Endothelial cell (in vitro differentiated cells): ENCODE results near the gene TKFC. TPM values are rescaled to one million over a fixed set of nuclear protein-coding genes. Genes with fewer than 3 reads are reported as not detected.

ENCODE experiments used
- DNase-seq: peaks from one replicate; pipeline ENCODE4 v3.0.0; 2021; ENCODE audit warnings: low spot score
- H3K27ac Mint-ChIP-seq: one replicate; pipeline ENCODE4 v1.8.0; 2021; ENCODE audit warnings: mixed read lengths, inconsistent platforms; ENCODE audit not compliant: unreplicated experiment
- H3K27me3 Mint-ChIP-seq: one replicate; pipeline ENCODE4 v1.8.0; 2021; ENCODE audit warnings: mild to moderate bottlenecking, moderate library complexity, mixed read lengths, inconsistent platforms; ENCODE audit not compliant: unreplicated experiment
- H3K36me3 Mint-ChIP-seq: one replicate; pipeline ENCODE4 v1.8.0; 2021; ENCODE audit warnings: mild to moderate bottlenecking, low read depth, mixed read lengths, inconsistent platforms; ENCODE audit not compliant: unreplicated experiment
- H3K4me1 Mint-ChIP-seq: one replicate; pipeline ENCODE4 v1.8.0; 2021; ENCODE audit warnings: mild to moderate bottlenecking, mixed read lengths, inconsistent platforms; ENCODE audit not compliant: unreplicated experiment
- H3K4me3 Mint-ChIP-seq: one replicate; pipeline ENCODE4 v1.8.0; 2021; ENCODE audit warnings: mild to moderate bottlenecking, mixed read lengths, inconsistent platforms; ENCODE audit not compliant: unreplicated experiment
- H3K9me3 Mint-ChIP-seq: one replicate; pipeline ENCODE4 v1.8.0; 2021; ENCODE audit warnings: mixed read lengths, inconsistent platforms; ENCODE audit not compliant: unreplicated experiment
- total RNA-seq: library from RNA; stranded (reverse); fragmentation: NEBNext Ultra II Directional; extraction: Animal tissue kit (Norgen Biotek cat#: 25700); gene quantifications from one replicate; pipeline ENCODE4 v1.2.1, GENCODE V29; 2021; ENCODE audit not compliant: unreplicated experiment
- TF ChIP-seq, protein P1 (sequence below): fragments of 200-600 bp; sonication (generic); IDR thresholded peaks from one replicate; pipeline ENCODE4 v1.5.0; 2021; ENCODE audit warnings: antibody characterized with exemption; ENCODE audit not compliant: unreplicated experiment

Gene TKFC
- total RNA-seq, 1 donor from 2014 or later = 53.1 TPM

- Mint-ChIP-seq H3K36me3 (peaks cover 23% of the 10 kb centered on the region), H3K27me3 (peaks cover 9% of the 10 kb centered on the region), H3K4me3 (peak overlapping the region; percentile 68), H3K9me3 (no peaks in the 10 kb centered on the region), H3K27ac (peak overlapping the region; percentile 36), H3K4me1 (peaks cover 8% of the 10 kb centered on the region)
- no peak for DNase-seq
- TF ChIP-seq, protein P1, sequence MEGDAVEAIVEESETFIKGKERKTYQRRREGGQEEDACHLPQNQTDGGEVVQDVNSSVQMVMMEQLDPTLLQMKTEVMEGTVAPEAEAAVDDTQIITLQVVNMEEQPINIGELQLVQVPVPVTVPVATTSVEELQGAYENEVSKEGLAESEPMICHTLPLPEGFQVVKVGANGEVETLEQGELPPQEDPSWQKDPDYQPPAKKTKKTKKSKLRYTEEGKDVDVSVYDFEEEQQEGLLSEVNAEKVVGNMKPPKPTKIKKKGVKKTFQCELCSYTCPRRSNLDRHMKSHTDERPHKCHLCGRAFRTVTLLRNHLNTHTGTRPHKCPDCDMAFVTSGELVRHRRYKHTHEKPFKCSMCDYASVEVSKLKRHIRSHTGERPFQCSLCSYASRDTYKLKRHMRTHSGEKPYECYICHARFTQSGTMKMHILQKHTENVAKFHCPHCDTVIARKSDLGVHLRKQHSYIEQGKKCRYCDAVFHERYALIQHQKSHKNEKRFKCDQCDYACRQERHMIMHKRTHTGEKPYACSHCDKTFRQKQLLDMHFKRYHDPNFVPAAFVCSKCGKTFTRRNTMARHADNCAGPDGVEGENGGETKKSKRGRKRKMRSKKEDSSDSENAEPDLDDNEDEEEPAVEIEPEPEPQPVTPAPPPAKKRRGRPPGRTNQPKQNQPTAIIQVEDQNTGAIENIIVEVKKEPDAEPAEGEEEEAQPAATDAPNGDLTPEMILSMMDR = no peak
Observed at GRCh38 chr11:61343792-61344745, 11.0 kb downstream of the TKFC start.

DNA sequence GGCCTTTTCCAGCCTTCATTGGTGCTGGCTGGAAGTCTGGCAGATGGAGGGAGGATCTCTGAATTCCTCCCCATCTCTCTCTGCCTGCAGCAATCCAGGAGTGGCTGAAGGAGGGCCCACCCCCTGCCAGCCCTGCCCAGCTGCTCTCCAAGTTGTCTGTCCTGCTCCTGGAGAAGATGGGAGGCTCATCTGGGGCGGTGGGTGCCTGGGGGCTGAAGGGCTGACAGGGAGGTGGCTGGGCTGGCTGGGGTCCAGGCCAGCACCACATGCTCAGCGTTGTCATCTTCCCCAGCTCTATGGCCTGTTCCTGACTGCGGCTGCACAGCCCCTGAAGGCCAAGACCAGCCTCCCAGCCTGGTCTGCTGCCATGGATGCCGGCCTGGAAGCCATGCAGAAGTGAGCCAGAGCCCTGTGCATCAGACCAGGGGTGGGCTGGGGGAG is 12.2 kb downstream of the TKFC start:
- no peak overlapping the region for H3K27ac Mint-ChIP-seq
- H3K9me3 Mint-ChIP-seq = no peaks in the 10 kb centered on the region
- peaks cover 7% of the 10 kb centered on the region for H3K27me3 Mint-ChIP-seq
- H3K36me3 Mint-ChIP-seq = peaks cover 28% of the 10 kb centered on the region
- H3K4me3 Mint-ChIP-seq = no peak overlapping the region
- TF ChIP-seq, protein P1 = no peak
- H3K4me1 Mint-ChIP-seq = peaks cover 8% of the 10 kb centered on the region
- DNase-seq = no peak

DNA sequence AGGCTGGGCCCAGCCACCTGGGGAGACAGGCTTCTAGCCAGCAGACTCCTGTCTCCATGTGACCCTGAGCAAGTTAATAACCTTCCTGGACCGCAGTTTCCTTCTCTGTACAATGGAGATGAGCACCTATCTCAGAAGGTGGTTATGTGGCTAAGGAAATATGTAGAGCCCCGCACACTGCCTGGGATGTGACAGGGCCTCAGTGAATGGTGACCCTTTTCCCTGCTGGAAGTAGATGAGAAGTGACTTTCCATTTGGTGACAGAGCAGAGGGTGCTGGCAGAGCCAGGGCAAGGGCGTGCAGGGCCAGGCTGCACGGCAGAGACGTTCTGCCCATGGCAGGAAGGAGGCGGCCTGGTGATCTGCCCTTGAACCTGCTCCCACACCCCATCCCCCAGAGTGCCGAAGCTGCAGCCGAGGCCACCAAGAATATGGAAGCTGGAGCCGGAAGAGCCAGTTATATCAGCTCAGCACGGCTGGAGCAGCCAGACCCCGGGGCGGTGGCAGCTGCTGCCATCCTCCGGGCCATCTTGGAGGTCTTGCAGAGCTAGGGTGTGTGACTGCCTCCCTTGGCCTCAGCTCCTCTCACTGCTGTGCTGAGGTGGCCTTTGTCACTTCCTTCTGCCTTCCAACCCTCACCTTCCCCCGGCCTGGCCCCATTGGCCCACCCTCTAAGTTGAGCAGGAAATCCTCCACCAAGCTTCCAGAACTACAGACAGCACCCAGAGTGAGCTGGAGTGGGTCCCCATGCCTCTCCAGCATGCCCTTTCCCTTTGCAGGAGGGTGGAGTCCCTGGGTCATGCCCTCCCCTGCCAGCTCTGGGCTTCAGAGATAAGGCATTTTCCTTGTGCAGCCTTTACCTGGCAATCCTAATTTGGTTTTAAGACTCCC is 13.2 kb downstream of the TKFC start:
- Mint-ChIP-seq H3K27me3 (peaks cover 8% of the 10 kb centered on the region), H3K36me3 (peaks cover 22% of the 10 kb centered on the region), H3K4me1 (peaks cover 8% of the 10 kb centered on the region), H3K27ac (no peak overlapping the region), H3K4me3 (peak overlapping the region; percentile 37), H3K9me3 (no peaks in the 10 kb centered on the region)
- TF ChIP-seq, protein P1 = no peak
- no peak for DNase-seq

GRCh38 chr11:61347916-61348461 is 15.0 kb downstream of the TKFC start:
- H3K4me3 Mint-ChIP-seq = no peak overlapping the region
- DNase-seq = no peak
- no peak overlapping the region for H3K27ac Mint-ChIP-seq
- peaks cover 8% of the 10 kb centered on the region for H3K4me1 Mint-ChIP-seq
- peaks cover 8% of the 10 kb centered on the region for H3K27me3 Mint-ChIP-seq
- peaks cover 27% of the 10 kb centered on the region for H3K36me3 Mint-ChIP-seq
- H3K9me3 Mint-ChIP-seq = no peaks in the 10 kb centered on the region
- TF ChIP-seq, protein P1 = no peak
